CD4-positive, CD25-positive, alpha-beta regulatory T cell (primary cell): Measurements from ENCODE around the gene MRTFA. TPM values are rescaled to one million over a fixed set of nuclear protein-coding genes. Genes with fewer than 3 reads are reported as not detected.

ENCODE experiments used
- ATAC-seq, 2 donors: fragments of 150-1000 bp; cut with Tn5 transposase; one replicate each; pipeline ENCODE4 v1.10.0; 2021; ENCODE audit warnings: low read depth in 2 of 2, moderate number of reproducible peaks in 2 of 2, moderate library complexity in 1 of 2
- DNase-seq, 3 donors: peaks; one replicate each; pipeline versions ENCODE4 v3.0.0 to v3.0.0-alpha.2; 2012 to 2022; ENCODE audit warnings: mixed read lengths in 1 of 3
- H3K27ac ChIP-seq: one replicate; pipeline ENCODE4 v1.7.0; 2013; ENCODE audit warnings: mild to moderate bottlenecking, low read length; ENCODE audit not compliant: insufficient read depth, poor library complexity, severe bottlenecking
- H3K27me3 ChIP-seq: one replicate; pipeline ENCODE4 v1.7.0; 2013; ENCODE audit warnings: low read length; ENCODE audit not compliant: control insufficient read depth, insufficient read depth
- H3K36me3 ChIP-seq: one replicate; pipeline ENCODE4 v1.7.0; 2013; ENCODE audit warnings: mild to moderate bottlenecking, low read length, moderate library complexity; ENCODE audit not compliant: control insufficient read depth, insufficient read depth
- H3K4me1 ChIP-seq: 2 replicates; pipeline ENCODE4 v1.7.0; 2013; ENCODE audit warnings: mild to moderate bottlenecking, low read length; ENCODE audit not compliant: insufficient read depth, control insufficient read depth, poor library complexity, severe bottlenecking
- H3K4me3 ChIP-seq: one replicate; pipeline ENCODE4 v1.7.0; 2013; ENCODE audit warnings: low read depth, mild to moderate bottlenecking, low read length, moderate library complexity
- H3K9me3 ChIP-seq, 2 experiments: 1 replicate in 1 of 2; 2 replicates in 1 of 2; pipeline ENCODE4 v1.7.0; 2013; ENCODE audit warnings: low read length in 2 of 2, mild to moderate bottlenecking in 1 of 2, moderate library complexity in 1 of 2; ENCODE audit not compliant: control insufficient read depth in 2 of 2
- H3K27ac Mint-ChIP-seq, 3 donors: one replicate each; pipeline ENCODE4 v1.8.0; 2020 to 2022; ENCODE audit warnings: mild to moderate bottlenecking in 3 of 3, mixed read lengths in 3 of 3, moderate library complexity in 2 of 3
- H3K27me3 Mint-ChIP-seq: one replicate; pipeline ENCODE4 v1.8.0; 2022; ENCODE audit warnings: mild to moderate bottlenecking, mixed read lengths
- H3K36me3 Mint-ChIP-seq: one replicate; pipeline ENCODE4 v1.8.0; 2020; ENCODE audit warnings: mixed read lengths
- H3K4me1 Mint-ChIP-seq, 4 donors: one replicate each; pipeline ENCODE4 v1.8.0; 2020 to 2022; ENCODE audit warnings: mixed read lengths in 4 of 4, mild to moderate bottlenecking in 1 of 4
- H3K4me3 Mint-ChIP-seq, 4 donors: one replicate each; pipeline ENCODE4 v1.8.0; 2020 to 2022; ENCODE audit warnings: mild to moderate bottlenecking in 4 of 4, mixed read lengths in 4 of 4, moderate library complexity in 3 of 4
- H3K9me3 Mint-ChIP-seq, 7 donors: one replicate each; pipeline ENCODE4 v1.8.0; 2020 to 2022; ENCODE audit warnings: mixed read lengths in 7 of 7, mild to moderate bottlenecking in 3 of 7, moderate library complexity in 2 of 7
- polyA plus RNA-seq, 4 donors: library from polyadenylated mRNA; unstranded; fragments of 300-500 nt; fragmentation: Illumina TruSeq; gene quantifications; one replicate each; pipeline ENCODE4 v1.2.3, GENCODE V29; 2021
- total RNA-seq: library from RNA; stranded (reverse); gene quantifications from one replicate; pipeline ENCODE4 v1.2.3, GENCODE V29; 2022

The MRTFA gene
- total and polyA plus RNA-seq, 5 donors from 2014 or later = 11.3 to 94.5 (median 16.4) TPM

DNA sequence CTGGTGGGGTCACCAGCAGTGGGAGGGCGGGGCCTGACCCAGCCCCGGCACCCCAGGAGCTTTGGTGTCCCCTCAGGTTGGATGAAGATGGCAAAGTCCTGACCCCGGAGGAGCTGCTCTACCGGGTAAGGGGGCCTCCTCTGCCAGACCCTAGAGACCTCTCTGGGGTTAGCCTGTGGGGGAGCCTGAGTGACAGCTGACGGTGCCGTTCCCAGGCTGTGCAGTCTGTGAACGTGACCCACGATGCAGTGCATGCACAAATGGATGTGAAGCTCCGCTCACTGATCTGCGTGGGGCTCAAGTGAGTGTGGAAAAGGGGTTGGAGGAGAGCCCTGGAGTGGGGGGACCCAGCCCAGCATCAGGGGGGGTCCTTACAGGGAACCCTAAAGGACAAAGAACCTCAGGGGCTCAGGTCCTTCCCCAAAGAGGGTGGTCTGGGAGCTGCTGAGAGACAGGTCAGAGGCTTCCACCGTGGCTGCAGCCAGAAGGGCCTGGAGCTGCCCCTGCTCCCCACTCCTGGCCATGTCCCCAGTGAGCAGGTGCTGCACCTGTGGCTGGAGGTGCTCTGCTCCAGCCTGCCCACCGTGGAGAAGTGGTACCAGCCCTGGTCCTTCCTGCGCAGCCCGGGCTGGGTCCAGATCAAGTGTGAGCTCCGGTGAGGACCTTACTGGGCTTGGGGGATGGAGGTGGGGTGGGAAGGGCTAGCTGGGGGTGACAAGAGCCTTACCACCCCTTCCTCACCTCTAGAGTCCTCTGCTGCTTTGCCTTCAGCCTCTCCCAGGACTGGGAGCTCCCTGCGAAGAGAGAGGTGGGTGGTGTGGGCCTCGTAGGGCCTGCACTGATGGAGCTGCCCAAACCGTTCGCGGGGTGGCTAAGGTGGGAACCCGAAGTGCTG is 227.6 kb downstream of the MRTFA start:
- Mint-ChIP-seq H3K27ac (peak overlapping the region in 1 of 3 donors; percentile 46), H3K4me3 (no peak overlapping the region), H3K36me3 (peaks cover 10% of the 10 kb centered on the region), H3K9me3 (peaks cover 0 to 2% (median 0%) of the 10 kb centered on the region in 7 donors), H3K27me3 (no peaks in the 10 kb centered on the region), H3K4me1 (peaks cover 0 to 7% (median 5%) of the 10 kb centered on the region in 4 donors)
- no peak for DNase-seq
- no peak for ATAC-seq
- Histone ChIP-seq H3K27me3 (no peaks in the 10 kb centered on the region), H3K9me3 (no peaks in the 10 kb centered on the region), H3K27ac (no peak overlapping the region), H3K4me3 (no peak overlapping the region), H3K4me1 (no peaks in the 10 kb centered on the region), H3K36me3 (peaks cover 77% of the 10 kb centered on the region)

DNA sequence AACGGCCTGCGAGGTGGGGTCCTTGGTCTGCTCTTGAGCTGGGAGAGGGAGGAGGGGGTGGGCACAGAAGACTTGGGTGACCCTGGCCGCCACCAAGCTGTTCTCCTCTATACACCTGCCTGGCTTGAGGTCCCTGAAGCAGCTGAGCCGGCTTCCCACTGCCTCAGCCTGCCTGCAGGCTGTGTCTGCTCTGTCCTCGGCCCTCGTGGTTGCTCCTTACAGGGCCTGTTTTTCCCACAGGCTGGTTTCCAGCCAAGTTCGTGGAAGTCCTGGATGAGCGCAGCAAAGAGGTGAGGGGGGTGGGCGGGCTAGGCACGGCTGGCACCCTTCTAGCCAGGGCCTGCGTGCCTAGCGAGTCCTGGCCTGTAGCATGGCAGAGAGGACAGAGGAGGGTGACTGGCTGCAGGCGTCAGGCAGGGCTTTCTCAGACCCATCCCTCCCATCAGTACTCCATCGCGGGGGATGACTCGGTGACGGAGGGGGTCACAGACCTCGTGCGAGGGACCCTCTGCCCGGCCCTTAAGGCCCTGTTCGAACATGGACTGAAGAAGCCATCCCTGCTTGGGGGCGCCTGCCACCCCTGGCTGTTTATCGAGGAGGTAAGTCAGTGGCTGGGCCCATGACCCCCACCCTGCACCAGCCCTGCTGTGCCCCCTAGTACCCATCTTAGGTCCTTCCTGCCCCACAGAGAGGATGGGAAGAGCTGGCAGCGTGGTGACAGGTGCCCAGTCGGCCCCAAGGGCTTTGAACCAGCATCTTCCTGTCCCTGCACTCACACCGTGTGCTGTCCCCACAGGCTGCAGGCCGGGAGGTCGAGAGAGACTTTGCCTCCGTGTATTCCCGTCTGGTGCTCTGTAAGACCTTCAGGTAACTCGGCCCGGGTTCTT is 228.4 kb downstream of the MRTFA start:
- Histone ChIP-seq H3K4me3 (no peak overlapping the region), H3K27me3 (no peaks in the 10 kb centered on the region), H3K9me3 (no peaks in the 10 kb centered on the region), H3K27ac (no peak overlapping the region), H3K4me1 (peaks cover 2% of the 10 kb centered on the region), H3K36me3 (peaks cover 78% of the 10 kb centered on the region)
- no peak for DNase-seq
- H3K27me3 Mint-ChIP-seq = no peaks in the 10 kb centered on the region
- peaks cover 18% of the 10 kb centered on the region for H3K36me3 Mint-ChIP-seq
- no peak for ATAC-seq
- H3K4me1 Mint-ChIP-seq = peaks cover 4 to 16% (median 12%) of the 10 kb centered on the region in 4 donors
- no peak overlapping the region for H3K4me3 Mint-ChIP-seq
- peak overlapping the region in 1 of 3 donors; percentile 36 for H3K27ac Mint-ChIP-seq
- peaks cover 0 to 2% (median 0%) of the 10 kb centered on the region in 7 donors for H3K9me3 Mint-ChIP-seq

DNA sequence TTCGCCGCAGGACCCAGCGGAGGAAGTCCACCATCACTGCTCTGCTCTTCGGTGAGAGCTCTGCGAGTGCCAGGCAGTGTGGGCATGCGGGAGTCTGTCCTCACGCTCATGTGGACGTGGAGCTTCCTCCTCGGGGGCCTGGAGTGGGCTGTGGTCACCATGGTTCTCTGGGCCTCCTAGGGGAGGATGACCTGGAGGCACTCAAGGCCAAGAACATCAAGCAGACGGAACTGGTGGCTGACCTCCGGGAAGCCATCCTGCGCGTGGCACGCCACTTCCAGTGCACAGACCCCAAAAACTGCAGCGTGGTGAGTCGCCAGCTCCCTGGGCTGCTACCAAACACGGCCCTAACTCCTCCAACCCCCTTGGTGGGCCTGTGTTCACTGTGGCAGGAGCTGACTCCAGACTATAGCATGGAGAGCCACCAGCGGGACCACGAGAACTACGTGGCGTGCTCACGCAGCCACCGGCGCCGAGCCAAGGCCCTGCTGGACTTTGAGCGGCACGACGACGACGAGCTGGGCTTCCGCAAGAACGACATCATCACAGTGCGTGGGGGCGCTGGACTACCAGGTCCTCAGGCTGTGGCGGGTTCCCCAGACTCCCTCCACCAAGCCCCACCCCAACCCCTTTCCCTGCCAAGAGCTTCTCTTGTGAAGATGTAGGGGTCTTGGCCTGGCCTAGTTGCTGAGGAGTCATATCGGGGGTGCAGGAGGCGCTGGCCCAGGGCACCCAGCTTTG is 229.3 kb downstream of the MRTFA start:
- Mint-ChIP-seq H3K27me3 (no peaks in the 10 kb centered on the region), H3K36me3 (peaks cover 18% of the 10 kb centered on the region)
- no peaks in the 10 kb centered on the region for H3K9me3 ChIP-seq

DNA sequence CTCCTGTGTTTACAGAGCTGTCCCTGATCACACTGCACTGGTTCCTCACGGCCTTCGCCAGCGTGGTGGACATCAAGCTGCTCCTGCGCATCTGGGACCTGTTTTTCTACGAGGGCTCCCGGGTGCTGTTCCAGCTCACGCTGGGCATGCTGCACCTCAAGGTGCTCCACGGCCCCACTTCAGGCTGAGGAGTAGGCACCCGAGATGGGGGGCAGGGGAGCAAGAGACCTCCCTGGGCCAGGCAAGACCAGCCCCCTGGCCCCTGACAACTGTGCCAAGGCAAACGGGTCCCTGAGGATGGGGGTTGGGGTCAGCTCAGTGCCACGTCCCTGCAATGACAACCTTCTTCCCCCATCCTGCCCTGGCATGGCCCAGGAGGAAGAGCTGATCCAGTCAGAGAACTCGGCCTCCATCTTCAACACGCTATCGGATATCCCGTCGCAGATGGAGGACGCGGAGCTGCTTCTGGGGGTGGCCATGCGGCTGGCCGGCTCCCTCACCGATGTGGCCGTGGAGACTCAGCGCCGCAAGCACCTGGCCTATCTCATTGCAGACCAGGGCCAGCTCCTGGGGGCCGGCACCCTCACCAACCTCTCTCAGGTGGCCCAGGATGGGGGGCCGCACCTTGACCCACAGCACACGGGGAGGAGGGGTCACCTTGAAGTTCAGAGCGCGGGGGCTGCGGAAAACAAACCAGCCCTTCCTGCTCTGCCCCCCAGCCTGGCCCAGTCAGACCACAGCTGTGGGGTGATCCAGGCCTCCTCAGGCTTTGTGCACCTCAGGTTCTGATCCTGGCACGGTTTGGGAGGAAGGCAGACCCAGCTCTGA is 230.2 kb downstream of the MRTFA start:
- peaks cover 0 to 2% (median 0%) of the 10 kb centered on the region in 7 donors for H3K9me3 Mint-ChIP-seq

More for the DNA sequence above, 229.3 kb downstream of the MRTFA start:
- no peak overlapping the region for H3K27ac ChIP-seq
- ATAC-seq = no peak
- Mint-ChIP-seq H3K4me3 (no peak overlapping the region), H3K27ac (peak overlapping the region in 2 of 3 donors; percentile 43 to 67), H3K4me1 (peaks cover 9 to 19% (median 17%) of the 10 kb centered on the region in 4 donors), H3K9me3 (peaks cover 0 to 2% (median 0%) of the 10 kb centered on the region in 7 donors)
- H3K4me3 ChIP-seq = no peak overlapping the region
- no peak for DNase-seq
- peaks cover 11% of the 10 kb centered on the region for H3K4me1 ChIP-seq
- H3K27me3 ChIP-seq = no peaks in the 10 kb centered on the region
- peaks cover 75% of the 10 kb centered on the region for H3K36me3 ChIP-seq

GRCh38 chr22:40405178-40406062 is 231.1 kb downstream of the MRTFA start:
- no peaks in the 10 kb centered on the region for H3K27me3 Mint-ChIP-seq
- no peak overlapping the region for H3K4me3 ChIP-seq
- H3K4me1 ChIP-seq = peaks cover 29% of the 10 kb centered on the region
- H3K27ac ChIP-seq = no peak overlapping the region
- H3K27ac Mint-ChIP-seq = no peak overlapping the region
- no peak overlapping the region for H3K4me3 Mint-ChIP-seq
- H3K9me3 ChIP-seq = no peaks in the 10 kb centered on the region
- H3K27me3 ChIP-seq = no peaks in the 10 kb centered on the region
- peaks cover 59% of the 10 kb centered on the region for H3K36me3 ChIP-seq
- H3K36me3 Mint-ChIP-seq = peaks cover 18% of the 10 kb centered on the region
- H3K9me3 Mint-ChIP-seq = peaks cover 0 to 2% (median 0%) of the 10 kb centered on the region in 7 donors
- DNase-seq = no peak
- no peak for ATAC-seq
- H3K4me1 Mint-ChIP-seq = peaks cover 17 to 36% (median 28%) of the 10 kb centered on the region in 4 donors

More for the DNA sequence above, 230.2 kb downstream of the MRTFA start:
- Histone ChIP-seq H3K4me3 (no peak overlapping the region), H3K9me3 (no peaks in the 10 kb centered on the region), H3K4me1 (peaks cover 20% of the 10 kb centered on the region), H3K36me3 (peaks cover 67% of the 10 kb centered on the region), H3K27me3 (no peaks in the 10 kb centered on the region), H3K27ac (no peak overlapping the region)
- Mint-ChIP-seq H3K36me3 (peaks cover 18% of the 10 kb centered on the region), H3K4me3 (no peak overlapping the region), H3K27me3 (no peaks in the 10 kb centered on the region), H3K27ac (no peak overlapping the region), H3K4me1 (peaks cover 17 to 28% (median 24%) of the 10 kb centered on the region in 4 donors)
- ATAC-seq = no peak
- no peak for DNase-seq
